ENCODE measurements around the gene USP51. TPM values are rescaled to one million over a fixed set of nuclear protein-coding genes. Genes with fewer than 3 reads are reported as not detected.
"Not testable (repeated sequence)": the region's sequence is repeated elsewhere in the genome, so short reads cannot be mapped to it uniquely, and the experiment has no call there.

USP51 gene
- total RNA-seq (2014; rRNA removed; shearing (Covaris generic)) = 0.78 and 0.91 TPM in 2 replicates

- no peak for DNase-seq (ENCODE audit: low spot score)
Observed at GRCh38 chrX:55489314-55490009, at the start of gene USP51. Gene USP51 (minus strand): TSS chrX:55489848. CDS start chrX:55488939, 909 bp downstream.

GRCh38 chrX:55524487-55524886 is 34.8 kb upstream of the USP51 start:
- DNase-seq (ENCODE audit: low spot score) = no peak

GRCh38 chrX:55523356-55523755 is 33.7 kb upstream of the USP51 start:
- no peak for DNase-seq (ENCODE audit: low spot score)

GRCh38 chrX:55522596-55523276 is 33.1 kb upstream of the USP51 start:
- DNase-seq (ENCODE audit: low spot score) = peak; percentile 5

GRCh38 chrX:55521687-55522086 is 32.0 kb upstream of the USP51 start:
- DNase-seq (ENCODE audit: low spot score) = no peak

- DNase-seq (ENCODE audit: low spot score) = not testable (repeated sequence)
Observed at GRCh38 chrX:55516794-55517481, 27.3 kb upstream of the USP51 start.

GRCh38 chrX:55513045-55513737 is 23.5 kb upstream of the USP51 start:
- not testable (repeated sequence) for DNase-seq (ENCODE audit: low spot score)

- not testable (repeated sequence) for DNase-seq (ENCODE audit: low spot score)
Observed at GRCh38 chrX:55508410-55509152, 18.9 kb upstream of the USP51 start.

GRCh38 chrX:55507699-55508098 is 18.1 kb upstream of the USP51 start:
- DNase-seq (ENCODE audit: low spot score) = not testable (repeated sequence)

GRCh38 chrX:55507010-55507409 is 17.4 kb upstream of the USP51 start:
- DNase-seq (ENCODE audit: low spot score) = not testable (repeated sequence)

- DNase-seq (ENCODE audit: low spot score) = no peak
Observed at GRCh38 chrX:55490974-55491373, 1.3 kb upstream of the USP51 start.

GRCh38 chrX:55490121-55490520 is 473 bp upstream of the USP51 start:
- DNase-seq (ENCODE audit: low spot score) = no peak

GRCh38 chrX:55488593-55489313 is 895 bp downstream of the USP51 start:
- DNase-seq (ENCODE audit: low spot score) = peak; percentile 31

GRCh38 chrX:55488006-55488592 is 1.5 kb downstream of the USP51 start:
- no peak for DNase-seq (ENCODE audit: low spot score)

- DNase-seq (ENCODE audit: low spot score) = no peak
Observed at GRCh38 chrX:55487143-55487542, 2.5 kb downstream of the USP51 start.

GRCh38 chrX:55486736-55487135 is 2.9 kb downstream of the USP51 start:
- DNase-seq (ENCODE audit: low spot score) = no peak

- no peak for DNase-seq (ENCODE audit: low spot score)
Observed at GRCh38 chrX:55484948-55485347, 4.7 kb downstream of the USP51 start.

GRCh38 chrX:55480390-55481062 is 9.1 kb downstream of the USP51 start:
- DNase-seq (ENCODE audit: low spot score) = no peak

GRCh38 chrX:55479956-55480355 is 9.7 kb downstream of the USP51 start:
- not testable (repeated sequence) for DNase-seq (ENCODE audit: low spot score)

- DNase-seq (ENCODE audit: low spot score) = not testable (repeated sequence)
Observed at GRCh38 chrX:55465791-55466190, 23.9 kb downstream of the USP51 start.

Measured in H4 (cell line).